NOMO-1 treated with dmso at 0.1 percent for 144 hours (cell line): Measurements from ENCODE around the gene PXMP4.
A peak's percentile ranks its signal among the peaks of the same experiment; 100 is the strongest.
"Not testable (repeated sequence)": the region's sequence is repeated elsewhere in the genome, so short reads cannot be mapped to it uniquely, and the experiment has no call there.

Experiments
- DNase-seq: peaks from one replicate; lab custom pipeline; 2025; ENCODE audit not compliant: unreplicated experiment; lab: John Stamatoyannopoulos, UW

Gene PXMP4, protein sequence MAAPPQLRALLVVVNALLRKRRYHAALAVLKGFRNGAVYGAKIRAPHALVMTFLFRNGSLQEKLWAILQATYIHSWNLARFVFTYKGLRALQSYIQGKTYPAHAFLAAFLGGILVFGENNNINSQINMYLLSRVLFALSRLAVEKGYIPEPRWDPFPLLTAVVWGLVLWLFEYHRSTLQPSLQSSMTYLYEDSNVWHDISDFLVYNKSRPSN

GRCh38 chr20:33719989-33720709 is at the start of gene PXMP4:
Gene PXMP4 (minus strand): TSS chr20:33720310. CDS start chr20:33720207, 103 bp downstream.
- peak; percentile 83 for DNase-seq

DNA sequence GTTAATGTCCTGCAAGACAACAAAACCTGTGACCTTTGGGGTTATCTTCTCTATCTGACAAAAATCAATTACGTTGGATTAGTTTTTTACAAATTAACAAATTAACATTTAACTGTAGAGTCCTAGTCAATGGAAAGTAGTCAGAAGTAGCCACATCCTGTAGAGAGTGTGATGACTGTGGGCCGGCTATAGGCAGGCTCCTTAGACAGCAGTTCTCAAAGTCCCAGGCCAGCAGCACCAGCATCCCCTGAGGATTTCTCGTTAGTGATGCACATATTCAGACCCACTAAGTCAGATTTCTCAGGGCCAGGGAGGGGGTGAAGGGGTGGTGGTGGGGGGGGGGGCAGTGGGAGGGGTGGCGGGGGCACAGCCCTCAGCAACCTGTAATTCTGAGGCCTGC is 48.9 kb upstream of the PXMP4 start:
- DNase-seq: no peak

- no peak for DNase-seq
Measured at GRCh38 chr20:33767777-33768138, 47.6 kb upstream of the PXMP4 start.

- no peak for DNase-seq
Measured at GRCh38 chr20:33766686-33767085, 46.6 kb upstream of the PXMP4 start.

DNA sequence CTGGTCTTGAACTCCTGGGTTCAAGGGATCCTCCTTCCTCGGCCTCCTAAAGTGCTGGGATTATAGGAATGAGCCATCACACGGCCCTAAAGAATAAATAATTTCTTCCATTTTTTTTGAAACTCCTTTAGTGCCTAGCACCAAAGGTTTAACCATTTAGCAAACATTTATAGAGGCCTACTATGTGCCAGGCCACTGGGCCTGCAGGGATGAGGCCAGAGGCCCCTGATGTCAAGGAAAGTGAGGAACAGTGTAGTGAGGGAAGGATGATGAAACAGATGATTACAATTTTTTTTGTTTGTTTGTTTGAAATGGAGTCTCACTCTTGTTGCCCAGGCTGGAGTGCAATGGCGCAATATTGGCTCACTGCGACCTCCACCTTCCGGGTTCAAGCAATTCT is 45.5 kb upstream of the PXMP4 start:
- DNase-seq: no peak

GRCh38 chr20:33765099-33765498 is 45.0 kb upstream of the PXMP4 start:
- no peak for DNase-seq

DNA sequence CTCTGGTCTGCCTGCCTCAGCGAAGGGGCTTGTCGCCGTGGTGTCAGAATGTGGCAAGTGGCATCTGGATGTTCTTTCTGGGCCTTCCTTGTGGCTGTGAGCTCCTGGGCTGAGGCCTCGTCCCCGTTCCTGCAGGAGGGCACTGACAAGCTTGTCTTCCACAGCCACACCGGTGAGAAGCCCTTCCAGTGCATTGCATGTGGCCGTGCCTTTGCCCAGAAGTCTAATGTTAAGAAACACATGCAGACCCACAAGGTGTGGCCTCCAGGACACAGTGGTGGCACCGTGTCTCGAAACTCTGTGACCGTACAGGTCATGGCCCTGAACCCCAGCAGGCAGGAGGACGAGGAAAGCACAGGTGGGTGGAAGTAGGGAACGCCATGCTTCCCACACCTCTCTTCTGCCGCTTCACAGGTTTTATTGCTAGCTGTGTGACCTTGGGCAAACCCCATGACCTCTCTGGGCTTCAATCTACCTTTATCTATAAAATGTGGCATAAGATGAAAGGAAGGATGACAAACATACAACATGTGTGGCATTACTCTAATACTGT is 41.7 kb upstream of the PXMP4 start:
- no peak for DNase-seq

GRCh38 chr20:33757458-33757857 is 37.3 kb upstream of the PXMP4 start:
- no peak for DNase-seq

DNA sequence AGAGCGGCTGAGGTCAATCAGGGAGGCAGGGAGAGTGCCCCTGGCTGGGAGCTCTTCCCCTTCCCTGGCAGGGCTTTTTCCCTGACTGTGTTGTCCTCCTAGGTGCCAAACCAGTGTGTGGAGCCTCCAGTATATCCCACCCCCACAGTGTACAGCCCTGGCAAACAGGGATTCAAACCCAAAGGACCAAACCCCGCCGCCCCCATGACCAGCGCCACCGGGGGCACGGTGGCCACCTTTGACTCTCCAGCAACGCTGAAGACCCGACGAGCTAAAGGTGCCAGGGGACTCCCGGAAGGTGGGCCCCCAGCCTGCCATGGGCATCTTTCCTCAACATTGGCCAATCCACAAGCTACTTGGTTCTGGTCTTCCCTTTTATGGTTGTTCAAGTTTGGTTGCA is 36.9 kb upstream of the PXMP4 start:
- DNase-seq: no peak

DNA sequence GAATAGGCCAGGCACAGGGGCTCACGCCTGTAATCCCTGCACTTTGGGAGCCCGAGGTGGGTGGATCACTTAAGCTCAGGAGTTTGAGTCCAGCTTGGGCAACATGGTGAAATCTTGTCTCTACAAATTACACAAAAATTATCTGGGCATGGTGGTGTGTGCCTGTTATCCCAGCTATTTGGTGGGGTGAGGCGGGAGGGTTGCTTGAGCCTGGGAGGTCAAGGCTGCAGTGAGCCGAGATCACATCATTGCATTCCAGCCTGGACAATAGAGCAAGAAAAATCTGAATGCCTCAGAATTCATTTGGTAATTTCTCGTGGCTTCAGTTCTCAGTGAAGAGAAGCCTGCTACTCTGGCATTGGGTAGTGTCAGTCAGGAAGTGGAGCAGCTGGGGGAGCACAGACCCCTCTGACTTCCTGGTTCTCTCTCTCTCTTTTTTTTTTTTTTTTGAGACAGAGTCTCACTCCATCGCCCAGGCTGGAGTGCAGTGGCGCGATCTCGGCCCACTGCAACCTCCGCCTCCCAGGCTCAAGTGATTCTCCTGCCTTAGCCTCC is 35.9 kb upstream of the PXMP4 start:
- DNase-seq: not testable (repeated sequence)

- no peak for DNase-seq
Measured at GRCh38 chr20:33753763-33754162, 33.7 kb upstream of the PXMP4 start.

DNA sequence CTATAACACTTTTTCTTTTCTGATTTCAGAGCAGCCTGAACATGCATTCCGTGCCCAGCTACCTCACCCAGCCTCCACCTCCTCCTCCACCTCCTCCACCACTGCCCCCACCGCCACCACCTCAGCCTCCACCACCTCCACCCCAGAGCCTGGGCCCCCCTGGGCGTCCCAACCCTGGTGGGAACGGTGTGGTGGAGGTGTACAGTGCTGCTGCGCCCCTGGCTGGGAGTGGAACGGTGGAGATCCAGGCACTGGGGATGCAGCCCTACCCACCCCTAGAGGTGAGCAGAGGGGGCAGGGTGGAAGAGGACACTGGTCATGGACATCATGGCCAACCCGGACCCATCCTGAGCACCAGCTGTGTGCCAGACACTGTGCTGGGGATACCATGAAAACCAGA is 33.0 kb upstream of the PXMP4 start:
- no peak for DNase-seq

DNA sequence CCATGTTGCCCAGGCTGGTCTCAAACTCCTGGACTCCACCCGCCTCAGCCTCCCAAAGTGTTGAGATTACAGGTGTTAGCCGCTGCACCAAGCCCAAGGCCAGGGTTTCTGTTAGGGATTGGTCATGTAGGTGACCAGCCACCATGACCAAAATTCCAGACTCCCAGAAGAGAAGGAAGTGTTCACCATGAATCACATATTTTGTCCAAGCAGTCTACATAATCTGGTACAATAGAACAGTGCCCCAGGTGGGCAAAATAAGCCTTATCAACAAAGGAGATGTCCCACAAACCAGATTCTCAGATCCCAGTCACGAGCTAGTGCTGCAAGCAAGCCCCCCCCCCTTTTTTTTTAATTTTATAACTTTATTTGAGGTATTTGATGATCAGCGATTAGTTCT is 31.7 kb upstream of the PXMP4 start:
- no peak for DNase-seq

GRCh38 chr20:33746325-33746998 is 26.4 kb upstream of the PXMP4 start:
- DNase-seq: no peak

- no peak for DNase-seq
Measured at GRCh38 chr20:33744773-33745385, 24.8 kb upstream of the PXMP4 start.

DNA sequence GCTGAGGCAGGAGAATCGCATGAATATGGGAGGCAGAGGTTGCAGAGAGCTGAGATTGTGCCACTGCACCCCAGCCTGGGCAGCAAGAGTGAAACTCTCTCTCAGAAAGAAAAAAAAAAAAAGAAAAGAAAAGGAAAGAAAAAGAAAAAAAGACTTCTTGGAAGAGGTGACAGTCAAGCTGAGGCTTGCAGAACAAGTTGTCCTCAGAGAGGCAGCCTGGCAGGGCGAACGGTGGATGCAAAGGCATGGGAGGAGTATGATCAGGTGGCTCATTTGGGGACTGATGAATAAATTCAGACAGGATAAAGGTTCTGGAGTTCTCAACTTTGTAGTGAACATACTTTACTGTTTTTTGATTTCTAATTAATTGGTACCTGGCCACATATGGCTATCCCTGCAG is 24.1 kb upstream of the PXMP4 start:
- DNase-seq: no peak

GRCh38 chr20:33740189-33740588 is 20.1 kb upstream of the PXMP4 start:
- no peak for DNase-seq

GRCh38 chr20:33739493-33739892 is 19.4 kb upstream of the PXMP4 start:
- no peak for DNase-seq

DNA sequence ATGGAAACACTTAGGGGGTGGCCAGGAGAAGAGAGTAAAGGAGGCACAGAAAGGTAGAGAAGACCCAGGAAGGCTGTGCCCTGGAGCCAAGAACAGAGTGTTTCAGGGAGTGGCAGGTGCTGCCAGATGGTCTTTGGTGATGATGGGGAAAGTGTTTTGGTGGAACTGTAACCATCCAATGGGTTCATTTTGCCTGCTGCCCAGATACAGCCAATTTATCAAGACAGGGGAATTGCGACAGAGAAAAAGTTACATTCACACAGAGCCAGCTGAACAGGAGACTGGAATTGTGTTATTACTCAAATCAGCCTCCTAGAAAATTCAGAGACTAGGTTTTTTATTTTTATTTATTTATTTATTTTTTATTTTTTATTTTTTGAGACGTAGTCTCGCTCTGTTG is 16.9 kb upstream of the PXMP4 start:
- DNase-seq: no peak

DNA sequence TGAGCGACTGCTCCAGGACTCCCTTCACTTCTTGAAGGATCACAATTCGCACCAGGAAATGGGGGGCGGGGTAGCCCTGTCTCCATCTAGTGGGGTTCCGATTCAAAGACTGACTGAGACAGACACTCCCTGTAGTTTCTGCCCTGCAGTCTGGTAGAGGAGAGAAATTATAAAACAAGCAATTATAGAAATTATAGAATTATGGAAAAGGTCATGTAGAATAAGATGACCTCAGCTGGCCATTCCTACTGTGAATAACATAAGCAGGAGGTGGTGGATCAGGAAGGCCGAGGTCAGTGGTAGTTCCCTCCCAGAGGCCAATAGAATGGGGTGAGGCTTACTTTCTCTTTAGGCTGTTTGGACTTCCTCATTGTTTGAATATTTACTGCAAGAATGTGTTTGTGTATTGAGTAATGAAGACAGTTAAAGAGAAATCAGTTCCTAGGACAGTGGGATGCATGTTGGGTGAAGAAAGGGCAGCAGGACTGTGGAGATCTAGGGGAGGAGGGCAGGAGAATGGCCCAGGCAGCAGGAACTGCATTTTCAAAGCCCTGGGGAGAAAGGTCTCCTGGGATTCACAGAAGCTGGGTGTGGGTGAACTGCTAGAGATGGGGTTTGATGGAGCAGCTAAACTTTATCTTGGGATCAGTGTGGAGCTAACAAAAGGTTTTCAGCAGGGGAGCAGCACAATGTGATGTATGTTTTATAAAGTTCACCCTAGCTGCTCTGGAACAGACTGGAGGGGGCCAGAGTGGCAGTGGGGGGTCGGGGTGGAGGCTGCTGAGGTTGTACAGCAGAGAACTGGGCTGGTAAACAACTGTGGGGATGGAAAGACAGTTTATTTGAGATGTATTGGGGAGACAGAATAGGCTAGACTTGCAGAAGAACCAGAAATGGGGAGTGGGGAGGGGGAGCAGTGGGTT is 13.8 kb upstream of the PXMP4 start:
- DNase-seq: peak; percentile 62
